ENCODE data around the gene ZNF600.

DNA sequence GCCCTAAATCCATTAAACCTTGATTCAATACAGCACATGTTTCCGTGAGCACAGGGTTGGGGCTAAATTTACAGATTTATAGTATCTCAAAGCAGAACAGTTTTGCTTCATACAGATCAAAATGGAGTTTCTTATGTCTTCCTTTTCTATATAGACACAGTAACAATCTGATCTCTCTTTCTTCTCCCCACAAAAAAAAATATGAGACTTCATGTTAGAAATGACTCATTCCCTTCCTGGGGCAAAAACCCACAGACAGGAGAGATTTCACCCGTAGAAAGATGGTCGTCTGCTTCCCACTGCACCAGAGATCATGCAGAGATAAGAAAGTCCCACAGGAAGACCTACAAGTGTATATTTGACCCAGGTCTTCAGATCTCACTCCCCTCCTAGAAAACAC, 44.1 kb downstream of the ZNF600 start:
- TF ChIP-seq POLR2A (IDR thresholded peaks at IDR 0.05) = no peak
- TF ChIP-seq, protein P1, sequence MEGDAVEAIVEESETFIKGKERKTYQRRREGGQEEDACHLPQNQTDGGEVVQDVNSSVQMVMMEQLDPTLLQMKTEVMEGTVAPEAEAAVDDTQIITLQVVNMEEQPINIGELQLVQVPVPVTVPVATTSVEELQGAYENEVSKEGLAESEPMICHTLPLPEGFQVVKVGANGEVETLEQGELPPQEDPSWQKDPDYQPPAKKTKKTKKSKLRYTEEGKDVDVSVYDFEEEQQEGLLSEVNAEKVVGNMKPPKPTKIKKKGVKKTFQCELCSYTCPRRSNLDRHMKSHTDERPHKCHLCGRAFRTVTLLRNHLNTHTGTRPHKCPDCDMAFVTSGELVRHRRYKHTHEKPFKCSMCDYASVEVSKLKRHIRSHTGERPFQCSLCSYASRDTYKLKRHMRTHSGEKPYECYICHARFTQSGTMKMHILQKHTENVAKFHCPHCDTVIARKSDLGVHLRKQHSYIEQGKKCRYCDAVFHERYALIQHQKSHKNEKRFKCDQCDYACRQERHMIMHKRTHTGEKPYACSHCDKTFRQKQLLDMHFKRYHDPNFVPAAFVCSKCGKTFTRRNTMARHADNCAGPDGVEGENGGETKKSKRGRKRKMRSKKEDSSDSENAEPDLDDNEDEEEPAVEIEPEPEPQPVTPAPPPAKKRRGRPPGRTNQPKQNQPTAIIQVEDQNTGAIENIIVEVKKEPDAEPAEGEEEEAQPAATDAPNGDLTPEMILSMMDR (IDR thresholded peaks at IDR 0.05) = no peak
